Colonic mucosa (tissue), 4 donors: ENCODE results near the gene SAMD4A. TPM values are rescaled to one million over a fixed set of nuclear protein-coding genes. Genes with fewer than 3 reads are reported as not detected.

Experiments used
- DNase-seq: peaks from one replicate; pipeline ENCODE4 v3.0.0-alpha.2; 2020
- H3K27ac ChIP-seq: fragments of 200-600 bp; one replicate; pipeline ENCODE4 v1.8.0; 2021
- H3K27me3 ChIP-seq: fragments of 200-600 bp; one replicate; pipeline ENCODE4 v1.8.0; 2021
- H3K36me3 ChIP-seq: fragments of 200-600 bp; one replicate; pipeline ENCODE4 v1.8.0; 2021
- H3K4me1 ChIP-seq: fragments of 200-600 bp; one replicate; pipeline ENCODE4 v1.8.0; 2021; ENCODE audit warnings: mild to moderate bottlenecking
- H3K4me3 ChIP-seq: fragments of 200-600 bp; one replicate; pipeline ENCODE4 v1.8.0; 2021
- H3K9ac ChIP-seq, 2 donors: one replicate each; pipeline ENCODE4 v1.7.0; 2013; ENCODE audit warnings: control low read depth in 2 of 2, low read depth in 2 of 2, low read length in 2 of 2
- H3K9me3 ChIP-seq: fragments of 200-600 bp; one replicate; pipeline ENCODE4 v1.8.0; 2021
- intact Hi-C: fragments of 100-400 bp; cut with DNase I; formaldehyde crosslinking; loops from one replicate; pipeline ENCODE4 v1.14.1; 2022
- total RNA-seq, 2 donors: library from RNA; stranded (reverse); fragmentation: NEBNext Ultra II Directional in 1 of 2; extraction: Animal tissue kit (Norgen Biotek cat#: 25700) in 1 of 2; gene quantifications; one replicate each; pipeline ENCODE4 v1.2.1, GENCODE V29; 2021
- TF ChIP-seq, protein P1 (sequence below): fragments of 200-600 bp; IDR thresholded peaks from one replicate; pipeline ENCODE4 v1.8.0; 2022; ENCODE audit warnings: antibody characterized with exemption, mild to moderate bottlenecking
- donor health status: healthy.
- donor health status: DM: no; HTN: no; CAD: no.
- donor health status: DM: no; HTN: no; CAD: no.

The SAMD4A gene
- total RNA-seq, 2 donors from 2014 or later = 5.6 to 31.3 TPM

DNA sequence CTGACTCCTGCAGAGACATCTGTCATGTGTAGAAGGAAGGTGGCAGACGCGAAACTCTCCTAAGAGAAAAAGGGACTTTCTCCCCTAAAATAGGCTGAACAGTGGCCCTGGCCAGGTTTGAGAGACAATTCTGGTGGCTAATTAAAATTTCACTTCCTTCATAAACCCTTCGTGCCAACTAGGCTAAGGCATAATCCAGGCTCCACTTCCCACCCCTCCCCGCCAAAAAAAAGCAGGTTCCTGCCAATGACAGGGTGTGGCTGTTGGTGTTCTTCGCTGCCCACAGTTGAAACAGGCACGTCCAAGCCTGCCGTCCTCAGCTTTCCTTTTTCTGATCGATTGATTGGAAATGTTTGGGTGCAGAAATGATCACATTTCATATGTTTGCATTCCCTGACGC lies 191.1 kb downstream of the SAMD4A start:
- Histone ChIP-seq H3K4me3 (no peak overlapping the region), H3K4me1 (peaks cover 7% of the 10 kb centered on the region), H3K27me3 (no peaks in the 10 kb centered on the region), H3K9ac (no peak overlapping the region), H3K27ac (no peak overlapping the region), H3K36me3 (no peaks in the 10 kb centered on the region), H3K9me3 (no peaks in the 10 kb centered on the region)
- DNase-seq = peak; percentile 44
- intact Hi-C loops = no loop called here
- TF ChIP-seq, protein P1, sequence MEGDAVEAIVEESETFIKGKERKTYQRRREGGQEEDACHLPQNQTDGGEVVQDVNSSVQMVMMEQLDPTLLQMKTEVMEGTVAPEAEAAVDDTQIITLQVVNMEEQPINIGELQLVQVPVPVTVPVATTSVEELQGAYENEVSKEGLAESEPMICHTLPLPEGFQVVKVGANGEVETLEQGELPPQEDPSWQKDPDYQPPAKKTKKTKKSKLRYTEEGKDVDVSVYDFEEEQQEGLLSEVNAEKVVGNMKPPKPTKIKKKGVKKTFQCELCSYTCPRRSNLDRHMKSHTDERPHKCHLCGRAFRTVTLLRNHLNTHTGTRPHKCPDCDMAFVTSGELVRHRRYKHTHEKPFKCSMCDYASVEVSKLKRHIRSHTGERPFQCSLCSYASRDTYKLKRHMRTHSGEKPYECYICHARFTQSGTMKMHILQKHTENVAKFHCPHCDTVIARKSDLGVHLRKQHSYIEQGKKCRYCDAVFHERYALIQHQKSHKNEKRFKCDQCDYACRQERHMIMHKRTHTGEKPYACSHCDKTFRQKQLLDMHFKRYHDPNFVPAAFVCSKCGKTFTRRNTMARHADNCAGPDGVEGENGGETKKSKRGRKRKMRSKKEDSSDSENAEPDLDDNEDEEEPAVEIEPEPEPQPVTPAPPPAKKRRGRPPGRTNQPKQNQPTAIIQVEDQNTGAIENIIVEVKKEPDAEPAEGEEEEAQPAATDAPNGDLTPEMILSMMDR = no peak

DNA sequence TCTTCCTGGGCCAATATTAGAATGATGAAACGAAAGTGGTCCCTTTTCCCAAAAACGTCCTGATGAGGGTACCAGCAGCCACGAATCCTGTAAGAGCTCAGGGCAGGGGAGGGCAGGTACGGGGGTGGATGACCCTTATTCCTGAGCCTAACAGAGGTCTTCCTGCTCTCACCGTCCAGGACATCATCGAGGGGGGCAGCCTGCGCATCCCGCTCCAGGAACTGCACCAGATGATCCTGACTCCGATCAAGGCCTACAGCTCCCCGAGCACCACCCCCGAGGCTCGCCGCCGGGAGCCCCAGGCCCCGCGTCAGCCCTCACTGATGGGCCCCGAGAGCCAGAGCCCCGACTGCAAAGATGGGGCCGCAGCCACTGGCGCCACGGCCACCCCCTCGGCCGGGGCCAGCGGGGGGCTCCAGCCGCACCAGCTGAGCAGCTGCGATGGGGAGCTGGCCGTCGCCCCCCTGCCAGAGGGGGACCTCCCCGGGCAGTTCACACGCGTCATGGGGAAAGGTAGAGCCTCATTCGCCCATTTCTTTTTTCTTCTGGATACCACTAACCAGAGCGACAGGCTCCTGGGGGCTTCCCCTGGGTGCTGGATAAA lies 193.2 kb downstream of the SAMD4A start:
- H3K9ac ChIP-seq = no peak overlapping the region
- no peak overlapping the region for H3K4me3 ChIP-seq
- H3K27ac ChIP-seq = no peak overlapping the region
- intact Hi-C loops = no loop called here
- H3K36me3 ChIP-seq = no peaks in the 10 kb centered on the region
- TF ChIP-seq, protein P1 = no peak
- H3K9me3 ChIP-seq = no peaks in the 10 kb centered on the region
- no peak for DNase-seq
- no peaks in the 10 kb centered on the region for H3K27me3 ChIP-seq
- peaks cover 7% of the 10 kb centered on the region for H3K4me1 ChIP-seq

DNA sequence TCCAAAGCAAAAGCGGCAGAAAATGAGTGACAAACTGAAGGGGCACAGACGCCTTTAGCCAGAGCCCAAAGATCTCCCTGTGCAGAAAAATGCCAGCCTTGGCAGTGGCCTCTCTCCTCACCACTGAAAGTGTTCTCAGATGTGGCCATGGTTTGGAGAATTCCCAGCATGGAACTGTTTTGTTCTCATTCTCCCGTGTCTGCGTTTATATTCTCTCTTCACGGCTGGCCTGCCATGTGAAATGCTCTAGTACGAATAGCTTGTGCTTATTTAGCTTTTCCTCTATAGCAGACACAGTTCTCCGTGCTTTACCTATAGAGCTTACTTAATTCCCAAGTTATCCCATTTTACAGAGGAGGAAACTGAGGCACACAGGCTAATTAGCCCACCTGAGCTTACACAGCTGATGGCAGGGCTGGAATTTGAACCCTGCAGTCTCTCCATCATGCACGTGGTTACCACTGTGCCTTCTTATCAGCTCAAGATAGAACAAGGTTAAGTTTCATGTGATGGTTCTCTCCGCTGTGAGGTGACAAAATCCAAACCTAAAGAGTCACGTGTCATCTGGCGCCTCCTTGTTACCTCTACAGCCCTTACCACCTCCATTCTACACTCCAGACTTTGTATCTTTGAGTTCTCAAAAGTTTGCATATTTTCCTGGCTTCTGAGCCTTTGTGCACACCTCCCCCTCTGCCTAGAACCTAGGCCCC lies 194.1 kb downstream of the SAMD4A start:
- Histone ChIP-seq H3K27ac (no peak overlapping the region), H3K27me3 (no peaks in the 10 kb centered on the region), H3K9me3 (no peaks in the 10 kb centered on the region), H3K9ac (no peak overlapping the region), H3K4me1 (peaks cover 7% of the 10 kb centered on the region), H3K36me3 (no peaks in the 10 kb centered on the region), H3K4me3 (no peak overlapping the region)
- DNase-seq = no peak
- TF ChIP-seq, protein P1 = no peak
- intact Hi-C loops = no loop called here

DNA sequence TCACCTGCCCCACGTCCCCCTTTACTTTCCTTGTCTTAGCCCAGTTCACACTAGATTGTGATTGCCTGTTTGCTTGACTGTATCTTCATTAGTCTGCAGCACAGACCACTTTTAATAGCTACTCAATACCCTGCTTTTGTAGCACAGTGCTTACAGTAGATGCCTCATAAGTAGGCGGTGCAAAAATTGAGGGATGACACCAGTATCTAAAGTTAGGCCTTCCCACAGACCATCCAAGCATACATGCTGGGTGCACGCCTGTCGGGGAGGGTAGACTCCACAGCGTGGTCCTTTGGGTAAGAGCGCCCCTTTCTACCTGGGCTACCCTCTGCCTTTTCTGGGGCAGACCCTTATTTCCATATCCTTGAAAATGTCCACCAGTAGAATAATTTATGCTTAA lies 194.9 kb downstream of the SAMD4A start:
- TF ChIP-seq, protein P1 = no peak

DNA sequence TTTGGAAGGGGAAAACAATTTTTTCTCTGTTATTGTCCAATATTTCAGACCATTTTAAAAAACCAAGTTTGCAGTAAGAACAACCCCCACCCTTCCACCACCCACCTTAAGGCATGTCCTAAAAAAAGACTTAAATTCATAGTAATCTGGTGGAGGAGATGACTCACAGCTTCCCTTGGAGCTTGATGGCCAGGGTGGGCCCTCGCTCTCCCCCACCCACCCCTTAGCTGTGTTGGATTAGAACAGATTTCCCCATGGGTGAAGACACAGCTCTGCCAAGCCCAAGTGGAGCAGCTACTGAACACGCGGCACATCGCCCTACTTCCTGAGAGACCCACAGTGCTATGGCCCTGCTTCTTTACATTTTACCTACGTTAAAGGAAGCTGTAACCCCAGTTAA lies 195.4 kb downstream of the SAMD4A start:
- H3K9ac ChIP-seq = no peak overlapping the region
- H3K4me1 ChIP-seq = peaks cover 7% of the 10 kb centered on the region
- TF ChIP-seq, protein P1 = no peak
- intact Hi-C loops = no loop called here
- H3K27me3 ChIP-seq = no peaks in the 10 kb centered on the region
- H3K27ac ChIP-seq = no peak overlapping the region
- no peaks in the 10 kb centered on the region for H3K36me3 ChIP-seq
- H3K4me3 ChIP-seq = no peak overlapping the region
- no peaks in the 10 kb centered on the region for H3K9me3 ChIP-seq
- DNase-seq = no peak

More for the DNA sequence above, 194.9 kb downstream of the SAMD4A start:
- H3K4me1 ChIP-seq = peaks cover 7% of the 10 kb centered on the region
- no peak overlapping the region for H3K27ac ChIP-seq
- no peak overlapping the region for H3K4me3 ChIP-seq
- H3K9me3 ChIP-seq = no peaks in the 10 kb centered on the region
- H3K36me3 ChIP-seq = no peaks in the 10 kb centered on the region
- H3K27me3 ChIP-seq = no peaks in the 10 kb centered on the region
- no peak overlapping the region for H3K9ac ChIP-seq
- intact Hi-C loops = no loop called here
- no peak for DNase-seq
